Adrenal gland (tissue), 12 donors: ENCODE results near the gene EXOSC3. TPM values are rescaled to one million over a fixed set of nuclear protein-coding genes. Genes with fewer than 3 reads are reported as not detected.

Experiments used
- DNase-seq, 7 donors: peaks; one replicate each; pipeline ENCODE4 v3.0.0-alpha.2; 2019 to 2020
- H3K27ac ChIP-seq, 5 donors: fragments of 200-600 bp; sonication (generic) in 4 of 5; 1 replicate in 3 of 5; 2 replicates in 2 of 5; pipeline versions ENCODE4 v1.5.1 to v1.8.0; 2016 to 2020; ENCODE audit warnings: mild to moderate bottlenecking in 1 of 5
- H3K27me3 ChIP-seq: fragments of 200-600 bp; 2 replicates; pipeline ENCODE4 v1.8.0; 2021
- H3K36me3 ChIP-seq, 2 donors: fragments of 200-600 bp; replicated peaks in 1 of 2; 1 replicate in 1 of 2; 2 replicates in 1 of 2; pipeline versions ENCODE4 v1.5.1 to v1.8.0; 2018 to 2022
- H3K4me1 ChIP-seq, 2 donors: fragments of 200-600 bp; replicated peaks in 1 of 2; 1 replicate in 1 of 2; 2 replicates in 1 of 2; pipeline versions ENCODE4 v1.5.1 to v1.8.0; 2018 to 2021
- H3K4me3 ChIP-seq, 4 donors: fragments of 200-600 bp; sonication (generic) in 3 of 4; one replicate each; pipeline ENCODE4 v1.5.1; 2016 to 2018
- H3K9me3 ChIP-seq, 3 donors: fragments of 200-600 bp; sonication (generic) in 1 of 3; replicated peaks in 1 of 3; 1 replicate in 2 of 3; 2 replicates in 1 of 3; pipeline versions ENCODE4 v1.5.1 to v1.8.0; 2016 to 2021
- POLR2A ChIP-seq, 2 donors: fragments of 450-650 bp; IDR thresholded peaks; one replicate each; pipeline ENCODE4 v1.6.1; 2017; ENCODE audit warnings: antibody characterized with exemption in 2 of 2, mild to moderate bottlenecking in 2 of 2, moderate library complexity in 1 of 2
- WGBS, 4 donors: extraction: QIAGEN DNeasy Blood & Tissue Kit in 2 of 4; methylation state at CpG; one replicate each; pipeline versions ENCODE4 v1.1.5 to v1.1.7; 2013 to 2017; 5-methylcytosine and 5-hydroxymethylcytosine counted together
- intact Hi-C, 2 donors: fragments of 100-400 bp; cut with DNase I; formaldehyde crosslinking; loops; one replicate each; pipeline versions ENCODE4 v1.14.1 to v1.15.0; 2022 to 2023
- polyA plus RNA-seq, 3 donors: library from polyadenylated mRNA; stranded (reverse); fragments of 200-250 nt in 2 of 3; fragments of 350-450 nt in 1 of 3; fragmentation: Illumina TruSeq in 1 of 3; extraction: RNeasy Lipid Tissue Mini Kit (QIAGEN cat#74804) in 1 of 3; gene quantifications; one replicate each; pipeline ENCODE4 v1.2.3, GENCODE V29; 2013 to 2014
- total RNA-seq, 9 donors: library from RNA; depleted of rRNA in 4 of 9; stranded (reverse); fragments of >200 nt in 4 of 9; fragments of 120-200 nt in 1 of 9; fragmentation: NEBNext Ultra II Directional in 1 of 9; extraction: Animal tissue kit (Norgen Biotek cat#: 25700) in 1 of 9; gene quantifications; one replicate each; pipeline versions ENCODE4 v1.1.0 to v1.2.4, GENCODE V29; 2013 to 2023
- TF ChIP-seq, protein P1 (sequence below), 6 experiments: fragments of 450-650 bp in 4 of 6; fragments of 200-600 bp in 2 of 6; sonication (generic) in 1 of 6; IDR thresholded peaks; 1 replicate in 5 of 6; 2 replicates in 1 of 6; pipeline versions ENCODE4 v1.5.1 to v1.8.0; 2016 to 2021; ENCODE audit warnings: antibody characterized with exemption in 6 of 6, mild to moderate bottlenecking in 2 of 6, moderate library complexity in 1 of 6
- donor health status: healthy with polysubstance abuse.
- donor health status: Bipolar disorder and iron deficiency.
- donor health status: DM: yes; HTN: yes; CAD: no.
- donor health status: DM: no; HTN: no; CAD: no.
- donor health status: DM: no; HTN: no; CAD: no.
- donor health status: DM: yes; HTN: yes; CAD: no.

The EXOSC3 gene
- total and polyA plus RNA-seq, 12 donors = 12.5 to 67.8 (median 41.4) TPM

DNA sequence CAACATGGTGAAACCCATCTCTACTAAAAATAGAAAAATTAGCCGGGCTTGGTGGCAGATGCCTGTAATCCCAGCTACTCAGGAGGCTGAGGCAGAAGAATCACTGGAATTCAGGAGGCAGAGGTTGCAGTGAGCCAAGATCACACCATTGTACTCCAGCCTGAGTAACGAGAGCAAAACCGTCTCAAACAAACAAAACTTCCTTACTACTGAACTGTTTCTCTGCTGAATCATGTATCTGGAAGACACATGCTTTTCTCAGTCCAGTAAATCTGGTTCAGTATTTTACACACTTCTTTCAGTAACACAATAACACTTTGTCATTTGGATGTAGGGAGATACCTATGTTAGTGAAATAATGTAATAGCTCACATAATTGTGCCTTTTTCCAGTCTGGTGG lies 23.4 kb downstream of the EXOSC3 start:
- no peak overlapping the region for H3K27ac ChIP-seq

DNA sequence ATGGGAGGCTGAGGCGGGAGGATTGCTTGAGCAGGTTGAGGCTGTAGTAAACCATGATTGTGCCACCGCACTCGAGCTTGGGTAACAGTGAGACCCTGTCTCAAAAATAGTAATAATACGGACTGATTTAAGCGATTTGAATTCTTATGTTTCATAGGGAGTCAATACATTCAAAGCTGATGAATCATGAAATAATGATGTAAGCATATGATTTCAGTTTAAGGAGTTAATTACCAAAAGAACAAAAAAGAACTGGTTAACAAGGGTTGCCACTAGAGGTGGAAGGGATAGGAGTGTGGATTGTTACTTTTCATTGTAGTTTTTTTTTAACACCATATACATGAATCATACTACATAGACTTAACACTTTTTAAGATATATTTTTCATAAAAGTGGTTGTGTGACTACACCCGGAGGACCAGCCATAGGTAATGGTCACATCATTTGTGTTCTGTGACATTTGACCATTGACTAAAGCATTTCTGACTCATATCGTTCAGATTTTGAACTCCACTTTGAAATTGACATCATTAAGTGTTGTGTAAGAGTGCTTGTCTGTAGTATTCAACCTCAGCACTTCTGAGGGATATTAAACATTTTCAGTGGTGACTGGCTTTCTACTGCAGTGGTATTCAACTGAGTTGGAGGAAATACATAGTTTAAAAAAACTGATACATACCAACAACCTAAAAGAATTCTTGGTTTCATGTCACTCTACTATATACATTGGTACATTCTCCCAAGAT lies 24.3 kb downstream of the EXOSC3 start:
- no peaks in the 10 kb centered on the region for H3K4me1 ChIP-seq
- TF ChIP-seq, protein P1, sequence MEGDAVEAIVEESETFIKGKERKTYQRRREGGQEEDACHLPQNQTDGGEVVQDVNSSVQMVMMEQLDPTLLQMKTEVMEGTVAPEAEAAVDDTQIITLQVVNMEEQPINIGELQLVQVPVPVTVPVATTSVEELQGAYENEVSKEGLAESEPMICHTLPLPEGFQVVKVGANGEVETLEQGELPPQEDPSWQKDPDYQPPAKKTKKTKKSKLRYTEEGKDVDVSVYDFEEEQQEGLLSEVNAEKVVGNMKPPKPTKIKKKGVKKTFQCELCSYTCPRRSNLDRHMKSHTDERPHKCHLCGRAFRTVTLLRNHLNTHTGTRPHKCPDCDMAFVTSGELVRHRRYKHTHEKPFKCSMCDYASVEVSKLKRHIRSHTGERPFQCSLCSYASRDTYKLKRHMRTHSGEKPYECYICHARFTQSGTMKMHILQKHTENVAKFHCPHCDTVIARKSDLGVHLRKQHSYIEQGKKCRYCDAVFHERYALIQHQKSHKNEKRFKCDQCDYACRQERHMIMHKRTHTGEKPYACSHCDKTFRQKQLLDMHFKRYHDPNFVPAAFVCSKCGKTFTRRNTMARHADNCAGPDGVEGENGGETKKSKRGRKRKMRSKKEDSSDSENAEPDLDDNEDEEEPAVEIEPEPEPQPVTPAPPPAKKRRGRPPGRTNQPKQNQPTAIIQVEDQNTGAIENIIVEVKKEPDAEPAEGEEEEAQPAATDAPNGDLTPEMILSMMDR (IDR thresholded peaks at IDR 0.05) = no peak
- no peak for TF ChIP-seq POLR2A (IDR thresholded peaks at IDR 0.05)
- peaks cover 0 to 15% of the 10 kb centered on the region in 2 donors for H3K36me3 ChIP-seq
- no peaks in the 10 kb centered on the region for H3K27me3 ChIP-seq
- no peaks in the 10 kb centered on the region for H3K9me3 ChIP-seq
- intact Hi-C loops = no loop called here
- no peak overlapping the region for H3K4me3 ChIP-seq
- 80 to 88% (median 83%) methylated on average over 7 of the region's 7 CpGs for WGBS, 4 donors
- no peak overlapping the region for H3K27ac ChIP-seq
- DNase-seq = no peak

More for the DNA sequence above, 23.4 kb downstream of the EXOSC3 start:
- Histone ChIP-seq H3K4me3 (no peak overlapping the region), H3K9me3 (no peaks in the 10 kb centered on the region), H3K27me3 (no peaks in the 10 kb centered on the region), H3K4me1 (no peaks in the 10 kb centered on the region), H3K36me3 (peaks cover 0 to 15% of the 10 kb centered on the region in 2 donors)
- 55 to 86% (median 78%) methylated on average over 3 of the region's 3 CpGs for WGBS, 4 donors
- no peak for DNase-seq
- TF ChIP-seq POLR2A (IDR thresholded peaks at IDR 0.05) = no peak
- TF ChIP-seq, protein P1 (IDR thresholded peaks at IDR 0.05) = no peak
- intact Hi-C loops = no loop called here

DNA sequence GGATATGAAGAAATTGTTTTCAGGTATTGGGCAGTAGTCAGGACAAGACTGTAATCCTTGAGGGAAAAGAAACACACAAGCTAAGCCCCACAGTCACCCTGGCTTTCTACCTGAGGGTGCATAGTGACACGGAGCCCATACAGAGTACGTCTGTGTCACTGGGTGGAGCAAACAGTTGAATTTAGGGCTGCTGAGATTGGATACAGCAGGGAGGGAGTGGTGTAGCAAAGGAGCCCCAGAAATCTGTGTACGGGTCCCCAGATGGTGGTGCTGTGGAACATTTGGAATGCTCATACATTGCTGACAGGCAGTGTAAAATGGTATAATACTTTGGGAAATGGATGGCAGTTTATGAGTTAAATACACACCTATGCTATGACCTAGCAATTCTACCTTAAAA lies 26.1 kb downstream of the EXOSC3 start:
- intact Hi-C loops = loop anchor here in 1 of 2 donors (10.0 kb wide), 1 partner anchor 146 kb away; the partner anchor contains the start of gene SLC25A51
- peaks cover 5 to 9% of the 10 kb centered on the region in 2 donors for H3K4me1 ChIP-seq
- H3K36me3 ChIP-seq = peaks cover 0 to 10% of the 10 kb centered on the region in 2 donors
- TF ChIP-seq POLR2A (IDR thresholded peaks at IDR 0.05) = no peak
- TF ChIP-seq, protein P1 (IDR thresholded peaks at IDR 0.05) = no peak
- 89 to 94% (median 91%) methylated on average over 3 of the region's 3 CpGs for WGBS, 4 donors
- no peak for DNase-seq
- H3K27ac ChIP-seq = no peak overlapping the region
- no peak overlapping the region for H3K4me3 ChIP-seq
- no peaks in the 10 kb centered on the region for H3K9me3 ChIP-seq
- H3K27me3 ChIP-seq = no peaks in the 10 kb centered on the region

DNA sequence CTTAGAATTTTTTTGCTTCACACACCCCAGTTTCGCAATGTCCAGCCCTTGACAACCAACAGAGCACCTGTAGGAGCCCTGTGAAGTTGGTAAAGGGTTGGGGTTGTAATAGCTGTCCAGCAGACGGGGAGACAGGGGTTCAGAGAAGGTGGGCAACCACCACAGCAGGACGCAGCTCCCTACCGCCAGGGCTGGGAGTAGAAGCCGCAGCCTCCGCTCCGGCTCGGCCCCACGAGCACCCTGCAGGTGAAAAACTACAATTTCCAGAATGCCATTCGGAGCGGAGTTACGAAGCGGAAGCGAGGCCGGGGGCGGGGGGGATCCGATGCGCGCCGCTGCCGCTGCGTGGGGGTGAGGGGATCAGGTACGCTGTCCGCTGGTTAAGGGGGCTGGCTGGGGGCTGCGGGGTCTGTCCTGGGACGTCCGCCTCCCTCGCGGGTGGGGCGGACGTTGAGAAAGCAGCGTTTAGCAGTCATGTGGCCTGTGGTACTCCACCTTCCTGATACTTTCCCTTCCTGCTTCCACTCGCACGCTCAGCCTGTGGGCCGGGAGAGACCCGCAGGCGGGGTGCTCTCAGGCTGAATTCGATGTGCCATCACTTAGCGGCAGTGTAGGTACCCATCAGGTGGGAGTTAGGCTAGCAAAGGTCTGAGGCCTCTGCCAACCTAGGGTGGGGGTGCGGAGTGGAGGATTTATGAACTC lies 31.2 kb downstream of the EXOSC3 start, which contains the start of gene TRMT10B:
Gene TRMT10B, plus strand, starts transcription at position 317 of the 702 bp plus-strand sequence. CDS start 8,127 bp downstream, outside the sequence.
- H3K27ac ChIP-seq = peak within 1 kb of the TSS in 4 of 5 donors; percentile 36 to 89 (median 75)
- WGBS, 4 donors = 3 to 40% (median 6%) methylated on average over 3 to 40 of the region's 40 CpGs
- intact Hi-C loops = loop anchor here in 1 of 2 donors (10.0 kb wide), 1 partner anchor 151 kb away; the partner anchor contains the start of gene SLC25A51
- TF ChIP-seq, protein P1 (IDR thresholded peaks at IDR 0.05) = no peak
- TF ChIP-seq POLR2A (IDR thresholded peaks at IDR 0.05) = peak in 1 of 2 donors; percentile 14
- H3K4me3 ChIP-seq = peak within 1 kb of the TSS; percentile 48 to 97 (median 93)
- no peaks in the 10 kb centered on the region for H3K36me3 ChIP-seq
- peak; percentile 60 to 74 (median 67) for DNase-seq
- H3K27me3 ChIP-seq = no peaks in the 10 kb centered on the region
- H3K9me3 ChIP-seq = no peaks in the 10 kb centered on the region
- H3K4me1 ChIP-seq = peaks cover 5 to 9% of the 10 kb centered on the region in 2 donors
